PC-3 (cell line): ENCODE results near the gene FZD4.

ENCODE experiments used
- CTCF ChIP-seq: fragments of 300-600 bp; sonication (generic); conservative IDR thresholded peaks from 2 replicates; pipeline ENCODE4 v1.5.1; 2017; ENCODE audit warnings: antibody characterized with exemption, low read depth, mild to moderate bottlenecking, low read length
- EZH2 ChIP-seq: fragments of 300-600 bp; sonication (generic); IDR thresholded peaks from one replicate; pipeline ENCODE4 v1.6.1; 2017; ENCODE audit warnings: antibody characterized with exemption, mild to moderate bottlenecking, low read length; ENCODE audit not compliant: unreplicated experiment
- EZH2phosphoT487 ChIP-seq: fragments of 300-600 bp; sonication (generic); IDR thresholded peaks from 2 replicates; pipeline ENCODE4 v1.6.1; 2018; ENCODE audit warnings: mild to moderate bottlenecking, antibody characterized with exemption, low read length, borderline replicate concordance

DNA sequence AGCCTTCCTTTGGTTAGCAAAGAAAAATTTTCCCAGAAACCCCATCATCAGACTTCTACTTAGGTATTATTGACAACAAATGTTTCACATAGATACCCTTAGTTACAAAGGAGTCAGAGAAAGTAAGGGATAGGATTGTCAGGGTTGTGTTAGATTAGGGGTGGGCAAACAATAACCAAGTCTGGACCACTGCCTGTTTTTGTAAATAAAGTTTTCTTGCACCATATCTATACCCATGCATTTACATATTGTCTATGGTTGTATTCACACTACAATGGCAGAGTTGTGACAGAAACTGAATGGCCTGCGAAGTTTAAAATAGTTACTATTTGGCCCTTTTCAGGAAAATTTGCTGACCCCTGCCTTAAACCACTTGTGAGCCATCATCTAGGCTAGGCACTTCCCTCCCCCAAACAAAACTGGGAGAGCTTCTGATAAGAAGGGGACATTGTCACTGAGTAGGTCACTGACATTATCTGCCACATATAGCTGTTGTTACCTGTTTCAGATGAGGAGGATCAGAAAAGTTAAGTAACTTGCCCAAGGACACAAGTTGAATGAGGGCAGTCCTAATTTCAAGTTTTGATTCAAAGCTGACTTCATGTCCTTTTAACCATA lies 41.9 kb upstream of the FZD4 start:
- TF ChIP-seq CTCF (no peak), EZH2phosphoT487 (no peak), EZH2 (no peak)
